SKM-1 treated with dmso at 0.1 percent for 144 hours (cell line): ENCODE results near the gene NPPB.

Experiments
- DNase-seq: peaks from one replicate; lab custom pipeline; 2025; ENCODE audit not compliant: unreplicated experiment; lab: John Stamatoyannopoulos, UW

Gene NPPB

GRCh38 chr1:11881749-11882441 lies 23.1 kb upstream of the NPPB start:
- no peak for DNase-seq

- no peak for DNase-seq
These were observed 22.4 kb upstream of the NPPB start for GRCh38 chr1:11880911-11881748.

- DNase-seq: no peak
These were observed 21.4 kb upstream of the NPPB start for GRCh38 chr1:11880181-11880575.

GRCh38 chr1:11879311-11880180 lies 20.8 kb upstream of the NPPB start:
- no peak for DNase-seq

GRCh38 chr1:11878891-11879190 lies 20.1 kb upstream of the NPPB start:
- DNase-seq: no peak

GRCh38 chr1:11878081-11878890 lies 19.5 kb upstream of the NPPB start:
- DNase-seq: no peak

GRCh38 chr1:11877074-11877473 lies 18.3 kb upstream of the NPPB start:
- DNase-seq: no peak

GRCh38 chr1:11875094-11875493 lies 16.3 kb upstream of the NPPB start:
- no peak for DNase-seq

GRCh38 chr1:11874624-11875023 lies 15.9 kb upstream of the NPPB start:
- DNase-seq: no peak

- DNase-seq: no peak
These were observed 15.5 kb upstream of the NPPB start for GRCh38 chr1:11874258-11874562.

- DNase-seq: no peak
These were observed 14.9 kb upstream of the NPPB start for GRCh38 chr1:11873395-11874257.

GRCh38 chr1:11872545-11872944 lies 13.8 kb upstream of the NPPB start:
- no peak for DNase-seq

- DNase-seq: no peak
These were observed 11.0 kb upstream of the NPPB start for GRCh38 chr1:11869650-11870207.

- no peak for DNase-seq
These were observed 10.4 kb upstream of the NPPB start for GRCh38 chr1:11869104-11869503.

GRCh38 chr1:11868331-11868980 lies 9.7 kb upstream of the NPPB start:
- no peak for DNase-seq

- DNase-seq: no peak
These were observed 4.1 kb upstream of the NPPB start for GRCh38 chr1:11862890-11863289.

- DNase-seq: no peak
These were observed 1.8 kb upstream of the NPPB start for GRCh38 chr1:11860587-11860986.

- no peak for DNase-seq
These were observed 1.3 kb upstream of the NPPB start for GRCh38 chr1:11860083-11860482.
